Skeletal muscle satellite cell (primary cell): ENCODE data around the gene FCHSD2.

Source experiments
- H3K27me3 ChIP-seq: 2 replicates; pipeline ENCODE4 v1.7.0; 2013; ENCODE audit warnings: low read length; ENCODE audit not compliant: control insufficient read depth, insufficient read depth
- H3K36me3 ChIP-seq: 2 replicates; pipeline ENCODE4 v1.7.0; 2013; ENCODE audit warnings: mild to moderate bottlenecking, control low read depth, low read length; ENCODE audit not compliant: insufficient read depth
- H3K4me1 ChIP-seq: 2 replicates; pipeline ENCODE4 v1.7.0; 2013; ENCODE audit warnings: low read length; ENCODE audit not compliant: control insufficient read depth, insufficient read depth
- H3K4me2 ChIP-seq: 2 replicates; pipeline ENCODE4 v1.7.0; 2013; ENCODE audit warnings: mild to moderate bottlenecking, low read length
- H3K4me3 ChIP-seq: 2 replicates; pipeline ENCODE4 v1.7.0; 2013; ENCODE audit warnings: low read length
- H3K9ac ChIP-seq: 2 replicates; pipeline ENCODE4 v1.7.0; 2013; ENCODE audit warnings: mild to moderate bottlenecking, low read depth, low read length, moderate library complexity
- H3K9me3 ChIP-seq: replicated peaks from 2 replicates; pipeline ENCODE4 v1.7.0; 2013; ENCODE audit warnings: mild to moderate bottlenecking, control low read depth, low read length

FCHSD2 gene

GRCh38 chr11:73107597-73107996 is 34.5 kb downstream of the FCHSD2 start:
- Histone ChIP-seq H3K4me2 (no peak overlapping the region), H3K4me1 (no peaks in the 10 kb centered on the region), H3K9me3 (no peaks in the 10 kb centered on the region), H3K36me3 (no peaks in the 10 kb centered on the region), H3K27me3 (no peaks in the 10 kb centered on the region), H3K4me3 (no peak overlapping the region), H3K9ac (no peak overlapping the region)

- H3K4me3 ChIP-seq = no peak overlapping the region
- no peak overlapping the region for H3K9ac ChIP-seq
- H3K9me3 ChIP-seq = no peaks in the 10 kb centered on the region
- no peaks in the 10 kb centered on the region for H3K4me1 ChIP-seq
- no peak overlapping the region for H3K4me2 ChIP-seq
- no peaks in the 10 kb centered on the region for H3K36me3 ChIP-seq
- H3K27me3 ChIP-seq = no peaks in the 10 kb centered on the region
Measured at GRCh38 chr11:73106347-73106746, 35.8 kb downstream of the FCHSD2 start.

GRCh38 chr11:73100578-73100977 is 41.5 kb downstream of the FCHSD2 start:
- H3K4me3 ChIP-seq = no peak overlapping the region
- no peaks in the 10 kb centered on the region for H3K36me3 ChIP-seq
- H3K9me3 ChIP-seq = no peaks in the 10 kb centered on the region

GRCh38 chr11:73099512-73100266 is 42.4 kb downstream of the FCHSD2 start:
- Histone ChIP-seq H3K9ac (no peak overlapping the region), H3K27me3 (no peaks in the 10 kb centered on the region), H3K36me3 (no peaks in the 10 kb centered on the region), H3K4me2 (no peak overlapping the region), H3K9me3 (no peaks in the 10 kb centered on the region), H3K4me3 (no peak overlapping the region), H3K4me1 (peaks cover 4% of the 10 kb centered on the region)

More at GRCh38 chr11:73100578-73100977, 41.5 kb downstream of the FCHSD2 start:
- Histone ChIP-seq H3K4me2 (no peak overlapping the region), H3K9ac (no peak overlapping the region), H3K27me3 (no peaks in the 10 kb centered on the region), H3K4me1 (peaks cover 2% of the 10 kb centered on the region)

GRCh38 chr11:73095613-73096012 is 46.5 kb downstream of the FCHSD2 start:
- H3K27me3 ChIP-seq = no peaks in the 10 kb centered on the region
- H3K9ac ChIP-seq = no peak overlapping the region
- no peak overlapping the region for H3K4me2 ChIP-seq
- H3K36me3 ChIP-seq = no peaks in the 10 kb centered on the region
- H3K4me1 ChIP-seq = peaks cover 4% of the 10 kb centered on the region
- H3K4me3 ChIP-seq = no peak overlapping the region
- H3K9me3 ChIP-seq = no peaks in the 10 kb centered on the region

- peaks cover 4% of the 10 kb centered on the region for H3K4me1 ChIP-seq
- no peaks in the 10 kb centered on the region for H3K27me3 ChIP-seq
- no peaks in the 10 kb centered on the region for H3K36me3 ChIP-seq
- no peak overlapping the region for H3K4me3 ChIP-seq
- H3K4me2 ChIP-seq = no peak overlapping the region
- H3K9me3 ChIP-seq = no peaks in the 10 kb centered on the region
- no peak overlapping the region for H3K9ac ChIP-seq
Measured at GRCh38 chr11:73091521-73092305, 50.4 kb downstream of the FCHSD2 start.

GRCh38 chr11:73087730-73088129 is 54.4 kb downstream of the FCHSD2 start:
- Histone ChIP-seq H3K4me1 (no peaks in the 10 kb centered on the region), H3K36me3 (no peaks in the 10 kb centered on the region), H3K27me3 (no peaks in the 10 kb centered on the region), H3K9me3 (no peaks in the 10 kb centered on the region), H3K4me3 (no peak overlapping the region), H3K4me2 (no peak overlapping the region), H3K9ac (no peak overlapping the region)

- Histone ChIP-seq H3K4me2 (no peak overlapping the region), H3K9me3 (no peaks in the 10 kb centered on the region), H3K27me3 (no peaks in the 10 kb centered on the region), H3K4me3 (no peak overlapping the region), H3K9ac (no peak overlapping the region), H3K36me3 (no peaks in the 10 kb centered on the region), H3K4me1 (no peaks in the 10 kb centered on the region)
Measured at GRCh38 chr11:73085189-73085875, 56.8 kb downstream of the FCHSD2 start.

- H3K4me2 ChIP-seq = no peak overlapping the region
- peaks cover 10% of the 10 kb centered on the region for H3K36me3 ChIP-seq
- H3K4me1 ChIP-seq = no peaks in the 10 kb centered on the region
- peaks cover 8% of the 10 kb centered on the region for H3K9me3 ChIP-seq
- H3K9ac ChIP-seq = no peak overlapping the region
- no peaks in the 10 kb centered on the region for H3K27me3 ChIP-seq
- no peak overlapping the region for H3K4me3 ChIP-seq
Measured at GRCh38 chr11:73078631-73079030, 63.5 kb downstream of the FCHSD2 start.

- H3K36me3 ChIP-seq = peaks cover 10% of the 10 kb centered on the region
- H3K27me3 ChIP-seq = no peaks in the 10 kb centered on the region
- H3K4me2 ChIP-seq = no peak overlapping the region
- H3K4me1 ChIP-seq = peaks cover 10% of the 10 kb centered on the region
- H3K4me3 ChIP-seq = no peak overlapping the region
- H3K9ac ChIP-seq = no peak overlapping the region
- peaks cover 8% of the 10 kb centered on the region for H3K9me3 ChIP-seq
Measured at GRCh38 chr11:73077454-73077853, 64.7 kb downstream of the FCHSD2 start.

- Histone ChIP-seq H3K4me2 (no peak overlapping the region), H3K9ac (no peak overlapping the region), H3K27me3 (no peaks in the 10 kb centered on the region), H3K4me3 (no peak overlapping the region), H3K4me1 (peaks cover 11% of the 10 kb centered on the region), H3K36me3 (peaks cover 10% of the 10 kb centered on the region), H3K9me3 (peaks cover 8% of the 10 kb centered on the region)
Measured at GRCh38 chr11:73074319-73074718, 67.8 kb downstream of the FCHSD2 start.
